Stomach smooth muscle (tissue), 2 donors: ENCODE results near the gene ARHGEF35.
"Not testable (repeated sequence)": the region's sequence is repeated elsewhere in the genome, so short reads cannot be mapped to it uniquely, and the experiment has no call there.

ENCODE experiments used
- H3K27ac ChIP-seq: one replicate; pipeline ENCODE4 v1.7.0; 2013; ENCODE audit warnings: mild to moderate bottlenecking, low read length, inconsistent platforms
- H3K27me3 ChIP-seq, 2 donors: one replicate each; pipeline ENCODE4 v1.7.0; 2013; ENCODE audit warnings: low read length in 2 of 2; ENCODE audit not compliant: insufficient read depth in 2 of 2, control insufficient read depth in 1 of 2
- H3K36me3 ChIP-seq, 2 donors: one replicate each; pipeline ENCODE4 v1.7.0; 2013; ENCODE audit warnings: low read length in 2 of 2; ENCODE audit not compliant: control insufficient read depth in 2 of 2, insufficient read depth in 2 of 2
- H3K4me1 ChIP-seq: one replicate; pipeline ENCODE4 v1.7.0; 2013; ENCODE audit warnings: low read length; ENCODE audit not compliant: control insufficient read depth, insufficient read depth
- H3K4me3 ChIP-seq, 2 donors: one replicate each; pipeline ENCODE4 v1.7.0; 2013; ENCODE audit warnings: low read length in 2 of 2
- H3K9ac ChIP-seq, 2 donors: one replicate each; pipeline ENCODE4 v1.7.0; 2013; ENCODE audit warnings: low read length in 2 of 2, mild to moderate bottlenecking in 1 of 2
- H3K9me3 ChIP-seq, 2 donors: one replicate each; pipeline ENCODE4 v1.7.0; 2013; ENCODE audit warnings: low read length in 2 of 2; ENCODE audit not compliant: control insufficient read depth in 2 of 2
- donor health status: healthy.
- donor health status: Pancreatic carcinoma.

ARHGEF35 gene

GRCh38 chr7:144218581-144218980 is 22.9 kb upstream of the ARHGEF35 start:
- H3K9ac ChIP-seq, H3K4me3 ChIP-seq, H3K9me3 ChIP-seq, H3K27me3 ChIP-seq, H3K27ac ChIP-seq, H3K36me3 ChIP-seq, H3K4me1 ChIP-seq: not testable (repeated sequence)

- not testable (repeated sequence) for H3K9me3 ChIP-seq, H3K9ac ChIP-seq, H3K4me1 ChIP-seq, H3K4me3 ChIP-seq, H3K27me3 ChIP-seq, H3K27ac ChIP-seq, H3K36me3 ChIP-seq
Observed at GRCh38 chr7:144217200-144217599, 21.6 kb upstream of the ARHGEF35 start.

GRCh38 chr7:144205306-144205705 is 9.7 kb upstream of the ARHGEF35 start:
- H3K36me3 ChIP-seq, H3K4me1 ChIP-seq, H3K9me3 ChIP-seq, H3K27ac ChIP-seq, H3K9ac ChIP-seq, H3K27me3 ChIP-seq, H3K4me3 ChIP-seq: not testable (repeated sequence)

DNA sequence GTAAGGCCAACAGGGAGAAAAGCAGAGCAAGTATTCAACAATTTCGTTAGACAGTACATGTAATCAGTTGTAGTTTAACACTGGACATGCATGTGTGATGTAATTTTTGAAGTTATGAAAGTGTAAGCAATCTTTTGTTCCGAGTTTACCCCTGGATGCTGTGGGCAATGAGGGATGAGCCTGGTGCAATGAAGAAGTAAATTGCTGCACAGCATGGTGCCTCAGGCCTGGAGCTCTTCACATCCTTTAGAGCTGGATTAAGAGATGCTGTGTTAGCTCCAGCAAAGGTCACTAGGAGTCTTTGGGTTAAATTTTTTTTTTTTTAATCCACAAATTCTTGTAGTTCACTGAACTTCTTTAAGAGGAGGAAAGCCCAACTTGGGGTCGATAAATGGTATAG is 7.5 kb upstream of the ARHGEF35 start:
- H3K27me3 ChIP-seq, H3K9ac ChIP-seq, H3K4me1 ChIP-seq, H3K9me3 ChIP-seq, H3K36me3 ChIP-seq, H3K4me3 ChIP-seq, H3K27ac ChIP-seq: not testable (repeated sequence)

- H3K27ac ChIP-seq, H3K27me3 ChIP-seq, H3K9me3 ChIP-seq, H3K9ac ChIP-seq, H3K36me3 ChIP-seq, H3K4me3 ChIP-seq, H3K4me1 ChIP-seq: not testable (repeated sequence)
Observed at GRCh38 chr7:144201978-144202377, 6.3 kb upstream of the ARHGEF35 start.

DNA sequence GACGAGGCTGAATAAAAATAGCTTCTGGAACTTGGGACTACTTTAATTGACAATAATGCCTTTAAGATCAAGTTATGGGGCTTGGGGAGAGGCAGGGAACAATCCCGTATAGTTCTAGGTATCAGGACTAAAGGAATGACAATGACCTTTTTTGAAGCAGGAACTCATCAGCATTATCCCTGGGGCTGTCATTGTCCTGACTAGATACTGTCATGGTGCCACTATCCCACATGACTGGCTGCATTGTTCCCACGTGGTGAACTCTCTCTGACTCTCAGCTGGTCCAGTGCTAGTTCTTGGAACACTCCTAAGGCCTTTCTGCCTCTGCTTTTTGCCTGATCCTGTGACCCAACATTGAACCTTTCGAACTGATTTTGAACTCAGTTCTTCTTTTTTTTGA is 3.3 kb upstream of the ARHGEF35 start:
- not testable (repeated sequence) for H3K4me1 ChIP-seq, H3K9ac ChIP-seq, H3K36me3 ChIP-seq, H3K27ac ChIP-seq, H3K4me3 ChIP-seq, H3K27me3 ChIP-seq, H3K9me3 ChIP-seq

- H3K27me3 ChIP-seq, H3K36me3 ChIP-seq, H3K4me3 ChIP-seq, H3K9me3 ChIP-seq, H3K9ac ChIP-seq, H3K4me1 ChIP-seq, H3K27ac ChIP-seq: not testable (repeated sequence)
Observed at GRCh38 chr7:144194453-144194852, 1.2 kb downstream of the ARHGEF35 start.

DNA sequence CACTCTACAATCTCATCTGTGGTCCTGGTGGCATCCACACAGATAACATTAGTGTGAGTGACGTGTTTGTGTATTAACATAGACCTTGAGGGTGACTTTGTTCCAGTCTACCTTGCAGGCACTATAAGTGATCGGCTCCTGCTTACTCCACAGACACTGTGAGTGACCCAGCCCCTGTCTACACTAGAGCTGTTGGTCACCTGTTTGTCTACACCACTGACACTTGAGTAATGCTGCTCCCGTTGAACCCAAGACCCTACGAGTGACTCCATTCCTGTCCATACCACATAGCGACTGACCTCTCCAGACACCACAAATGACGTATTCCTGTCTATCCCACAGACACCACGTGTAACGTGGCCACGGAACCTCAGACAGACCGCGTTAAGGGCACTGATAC is 1.9 kb downstream of the ARHGEF35 start:
- H3K4me3 ChIP-seq, H3K9ac ChIP-seq, H3K9me3 ChIP-seq, H3K27ac ChIP-seq, H3K4me1 ChIP-seq, H3K36me3 ChIP-seq, H3K27me3 ChIP-seq: not testable (repeated sequence)

GRCh38 chr7:144188578-144189171 is 7.0 kb downstream of the ARHGEF35 start:
- not testable (repeated sequence) for H3K27me3 ChIP-seq, H3K9me3 ChIP-seq, H3K4me3 ChIP-seq, H3K27ac ChIP-seq, H3K9ac ChIP-seq, H3K36me3 ChIP-seq, H3K4me1 ChIP-seq

GRCh38 chr7:144187848-144188247 is 7.8 kb downstream of the ARHGEF35 start:
- H3K4me3 ChIP-seq, H3K9ac ChIP-seq, H3K9me3 ChIP-seq, H3K27ac ChIP-seq, H3K4me1 ChIP-seq, H3K36me3 ChIP-seq, H3K27me3 ChIP-seq: not testable (repeated sequence)

GRCh38 chr7:144183166-144183565 is 12.5 kb downstream of the ARHGEF35 start, which contains the start of gene CTAGE4:
TSS of gene CTAGE4 (plus strand) at chr7:144183466. CDS start at chr7:144183504, 38 bp downstream.
- H3K27me3 ChIP-seq, H3K4me3 ChIP-seq, H3K9ac ChIP-seq, H3K4me1 ChIP-seq, H3K36me3 ChIP-seq, H3K27ac ChIP-seq, H3K9me3 ChIP-seq: not testable (repeated sequence)

GRCh38 chr7:144179165-144179479 is 16.5 kb downstream of the ARHGEF35 start:
- H3K9me3 ChIP-seq, H3K4me3 ChIP-seq, H3K9ac ChIP-seq, H3K27ac ChIP-seq, H3K4me1 ChIP-seq, H3K27me3 ChIP-seq, H3K36me3 ChIP-seq: not testable (repeated sequence)
